Middle frontal gyrus (tissue), 1 donor: ENCODE data around the gene NELL1.
A peak's percentile ranks its signal among the peaks of the same experiment; 100 is the strongest.

Experiments used
- DNase-seq: peaks from one replicate; pipeline ENCODE4 v3.0.0-alpha.2; 2015; ENCODE audit warnings: low spot score; ENCODE audit errors: extremely low spot score

Gene NELL1

GRCh38 chr11:20962581-20962980 is 293.2 kb downstream of the NELL1 start:
- DNase-seq: no peak

- no peak for DNase-seq
Observed at GRCh38 chr11:20963596-20963995, 294.2 kb downstream of the NELL1 start.

- no peak for DNase-seq
Observed at GRCh38 chr11:20964985-20965384, 295.6 kb downstream of the NELL1 start.

- no peak for DNase-seq
Observed at GRCh38 chr11:20966489-20966888, 297.1 kb downstream of the NELL1 start.

- DNase-seq: no peak
Observed at GRCh38 chr11:20973940-20974559, 304.7 kb downstream of the NELL1 start.

- no peak for DNase-seq
Observed at GRCh38 chr11:20980736-20981135, 311.4 kb downstream of the NELL1 start.

- no peak for DNase-seq
Observed at GRCh38 chr11:20990447-20990846, 321.1 kb downstream of the NELL1 start.

GRCh38 chr11:20991471-20991870 is 322.1 kb downstream of the NELL1 start:
- DNase-seq: no peak

- DNase-seq: peak; percentile 21
Observed at GRCh38 chr11:21007297-21007696, 337.9 kb downstream of the NELL1 start.

- DNase-seq: no peak
Observed at GRCh38 chr11:21018248-21018647, 348.9 kb downstream of the NELL1 start.

- DNase-seq: no peak
Observed at GRCh38 chr11:21026685-21027084, 357.3 kb downstream of the NELL1 start.

- DNase-seq: no peak
Observed at GRCh38 chr11:21037850-21038249, 368.5 kb downstream of the NELL1 start.

GRCh38 chr11:21038801-21039200 is 369.4 kb downstream of the NELL1 start:
- no peak for DNase-seq

GRCh38 chr11:21040630-21041029 is 371.2 kb downstream of the NELL1 start:
- no peak for DNase-seq

GRCh38 chr11:21048626-21049025 is 379.2 kb downstream of the NELL1 start:
- DNase-seq: no peak

- DNase-seq: no peak
Observed at GRCh38 chr11:21053466-21053865, 384.1 kb downstream of the NELL1 start.

GRCh38 chr11:21056644-21057043 is 387.3 kb downstream of the NELL1 start:
- no peak for DNase-seq

- DNase-seq: no peak
Observed at GRCh38 chr11:21059879-21060278, 390.5 kb downstream of the NELL1 start.

GRCh38 chr11:21066030-21066429 is 396.6 kb downstream of the NELL1 start:
- DNase-seq: no peak

GRCh38 chr11:21068886-21069285 is 399.5 kb downstream of the NELL1 start:
- DNase-seq: no peak

- no peak for DNase-seq
Observed at GRCh38 chr11:21069909-21070308, 400.5 kb downstream of the NELL1 start.

- DNase-seq: no peak
Observed at GRCh38 chr11:21072558-21072957, 403.2 kb downstream of the NELL1 start.

- DNase-seq: no peak
Observed at GRCh38 chr11:21082853-21083252, 413.5 kb downstream of the NELL1 start.

GRCh38 chr11:21088930-21089329 is 419.5 kb downstream of the NELL1 start:
- no peak for DNase-seq
